Peyer's patch (tissue), 4 donors: ENCODE data around the gene SPRY1. TPM values are rescaled to one million over a fixed set of nuclear protein-coding genes. Genes with fewer than 3 reads are reported as not detected.

ENCODE experiments used
- DNase-seq, 3 donors: peaks; one replicate each; pipeline ENCODE4 v3.0.0-alpha.2; 2017 to 2019
- H3K27ac ChIP-seq, 4 donors: fragments of 200-600 bp; sonication (generic); one replicate each; pipeline ENCODE4 v1.5.1; 2016 to 2019
- H3K27me3 ChIP-seq, 2 donors: fragments of 200-600 bp; sonication (generic); one replicate each; pipeline ENCODE4 v1.5.1; 2019
- H3K36me3 ChIP-seq, 3 donors: fragments of 200-600 bp; sonication (generic); one replicate each; pipeline ENCODE4 v1.5.1; 2016 to 2019
- H3K4me1 ChIP-seq, 4 donors: fragments of 200-600 bp; sonication (generic); one replicate each; pipeline ENCODE4 v1.5.1; 2016 to 2019
- H3K4me3 ChIP-seq, 4 donors: fragments of 200-600 bp; sonication (generic); 1 replicate in 3 of 4; 2 replicates in 1 of 4; pipeline ENCODE4 v1.5.1; 2016 to 2019; ENCODE audit warnings: mild to moderate bottlenecking in 1 of 4
- H3K9me3 ChIP-seq, 4 donors: fragments of 200-600 bp; sonication (generic); one replicate each; pipeline ENCODE4 v1.5.1; 2016 to 2019; ENCODE audit warnings: mild to moderate bottlenecking in 1 of 4
- CTCF ChIP-seq, 6 experiments: fragments of 450-650 bp in 4 of 6; fragments of 200-600 bp in 2 of 6; sonication (generic) in 1 of 6; IDR thresholded peaks; one replicate each; pipeline ENCODE4 v1.5.1; 2017 to 2019; ENCODE audit warnings: antibody characterized with exemption in 6 of 6, mild to moderate bottlenecking in 3 of 6, moderate library complexity in 1 of 6
- POLR2A ChIP-seq, 2 donors: fragments of 450-650 bp; IDR thresholded peaks; one replicate each; pipeline ENCODE4 v1.5.1; 2017; ENCODE audit warnings: antibody characterized with exemption in 2 of 2, mild to moderate bottlenecking in 2 of 2, moderate library complexity in 2 of 2
- total RNA-seq, 4 donors: library from RNA; depleted of rRNA; stranded (reverse); fragments of >200 nt; gene quantifications; one replicate each; pipeline ENCODE4 v1.1.0, GENCODE V29; 2016

Gene SPRY1
- total RNA-seq, 4 donors from 2014 or later: 10.7 to 43.7 (median 39.8) TPM

GRCh38 chr4:123393721-123394120 lies 2.9 kb upstream of the SPRY1 start:
- Histone ChIP-seq H3K4me3 (no peak overlapping the region), H3K27ac (peak overlapping the region in 1 of 4 donors; percentile 36), H3K4me1 (peaks cover 0 to 5% (median 0%) of the 10 kb centered on the region in 4 donors), H3K27me3 (no peaks in the 10 kb centered on the region), H3K9me3 (no peaks in the 10 kb centered on the region), H3K36me3 (no peaks in the 10 kb centered on the region)
- no peak for DNase-seq
- TF ChIP-seq CTCF (IDR thresholded peaks at IDR 0.05) (no peak), POLR2A (IDR thresholded peaks at IDR 0.05) (no peak)

DNA sequence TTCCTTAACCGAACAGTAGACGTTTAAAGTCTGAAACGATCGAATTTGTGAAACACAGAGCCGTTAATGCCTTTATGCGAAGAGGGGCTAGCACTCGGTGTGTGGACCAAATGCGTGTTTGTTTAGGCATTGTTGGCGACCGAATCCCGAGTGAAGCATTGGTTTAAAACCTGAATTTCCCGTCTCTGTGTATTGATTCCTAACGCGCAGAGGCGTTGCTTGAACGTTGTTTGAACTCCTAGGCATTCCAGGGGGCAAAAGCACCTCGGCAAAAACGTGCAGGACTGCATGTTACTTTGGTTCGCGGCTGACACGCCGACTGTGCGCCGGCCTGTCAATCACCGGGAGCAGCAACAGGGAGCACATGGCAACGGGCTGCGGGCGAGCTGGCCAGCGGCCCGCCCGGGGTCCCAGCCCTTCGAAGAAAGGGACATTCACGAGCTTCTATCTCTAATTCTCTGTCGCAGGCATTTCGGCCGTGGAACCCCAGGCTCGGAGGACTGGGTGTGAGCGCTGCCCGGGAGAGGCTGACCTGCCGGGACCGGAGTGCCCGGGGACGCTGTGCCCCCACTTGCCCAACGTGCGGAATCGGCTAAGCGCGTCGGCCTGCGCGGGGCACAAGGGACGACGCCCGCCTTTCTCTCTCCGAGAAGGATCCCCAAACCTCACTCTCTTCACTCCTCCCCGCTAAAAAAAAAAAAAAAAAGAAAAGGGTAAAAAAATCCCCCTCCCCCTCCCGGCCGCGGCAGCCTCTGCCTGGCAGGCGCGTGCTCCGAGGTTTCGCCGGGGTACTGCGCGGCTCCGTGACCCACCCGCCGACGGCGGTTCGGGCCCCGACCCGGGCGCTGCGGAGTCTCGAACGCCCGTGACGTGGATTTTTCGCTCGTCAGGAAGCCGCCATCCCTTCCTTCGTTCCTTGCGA lies 810 bp downstream of the SPRY1 start:
- no peak for TF ChIP-seq POLR2A (IDR thresholded peaks at IDR 0.05)
- TF ChIP-seq CTCF (IDR thresholded peaks at IDR 0.05): no peak
- H3K36me3 ChIP-seq: peaks cover 0 to 10% (median 0%) of the 10 kb centered on the region in 3 donors
- H3K9me3 ChIP-seq: no peaks in the 10 kb centered on the region
- H3K27ac ChIP-seq: peak overlapping the region; percentile 84 to 97 (median 90)
- H3K4me3 ChIP-seq: peak overlapping the region; percentile 73 to 84 (median 76)
- H3K27me3 ChIP-seq: no peaks in the 10 kb centered on the region
- peak; percentile 48 to 76 (median 76) for DNase-seq
- H3K4me1 ChIP-seq: peaks cover 0 to 5% (median 2%) of the 10 kb centered on the region in 4 donors

GRCh38 chr4:123398066-123398852 lies 1.7 kb downstream of the SPRY1 start:
- Histone ChIP-seq H3K4me1 (peaks cover 0 to 5% (median 2%) of the 10 kb centered on the region in 4 donors), H3K27me3 (no peaks in the 10 kb centered on the region), H3K27ac (peak overlapping the region; percentile 84 to 97 (median 90)), H3K4me3 (peak overlapping the region; percentile 73 to 84 (median 76)), H3K9me3 (no peaks in the 10 kb centered on the region), H3K36me3 (peaks cover 0 to 18% (median 0%) of the 10 kb centered on the region in 3 donors)
- TF ChIP-seq CTCF (IDR thresholded peaks at IDR 0.05) (peak; percentile 33 to 82 (median 70)), POLR2A (IDR thresholded peaks at IDR 0.05) (peak; percentile 7 to 34)
- peak; percentile 64 to 90 (median 87) for DNase-seq

- TF ChIP-seq POLR2A (IDR thresholded peaks at IDR 0.05) (no peak), CTCF (IDR thresholded peaks at IDR 0.05) (peak in 2 of 6 experiments; percentile 9 to 30)
- H3K27me3 ChIP-seq: no peaks in the 10 kb centered on the region
- peak overlapping the region; percentile 73 to 84 (median 76) for H3K4me3 ChIP-seq
- peak; percentile 61 to 82 (median 78) for DNase-seq
- peaks cover 0 to 4% (median 2%) of the 10 kb centered on the region in 4 donors for H3K4me1 ChIP-seq
- H3K9me3 ChIP-seq: no peaks in the 10 kb centered on the region
- H3K27ac ChIP-seq: peak overlapping the region; percentile 84 to 97 (median 90)
- H3K36me3 ChIP-seq: peaks cover 0 to 22% (median 0%) of the 10 kb centered on the region in 3 donors
These were observed 2.4 kb downstream of the SPRY1 start for GRCh38 chr4:123398853-123399626.
